Measurements from ENCODE around the gene HERC2.

DNA sequence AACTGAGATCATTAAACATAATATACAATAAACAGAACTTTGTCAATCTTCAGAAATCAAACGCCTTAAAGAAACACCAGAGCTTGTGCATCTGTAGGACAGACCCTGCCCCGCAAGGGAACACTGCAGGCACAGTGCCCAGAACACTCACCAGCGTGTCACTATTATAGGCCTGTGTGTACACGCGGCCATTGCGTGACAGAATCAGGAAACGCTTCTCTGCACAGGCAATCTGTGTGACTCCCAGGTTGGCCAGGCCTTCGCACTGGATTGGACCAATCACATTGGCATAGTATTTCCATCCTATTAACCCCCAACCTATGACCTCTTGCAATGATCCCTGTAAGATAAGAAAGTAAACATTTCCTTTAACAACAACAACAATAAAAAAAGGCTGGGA lies 52.9 kb downstream of the HERC2 start:
- TF ChIP-seq CTCF (IDR thresholded peaks at IDR 0.05; ENCODE audit: insufficient read depth, low read length, poor library complexity, severe bottlenecking) (no peak), EZH2phosphoT487 (conservative IDR thresholded peaks at IDR 0.05; ENCODE audit: low read length) (no peak)
